Keratinocyte (primary cell): Measurements from ENCODE around the gene CSF3R. TPM values are rescaled to one million over a fixed set of nuclear protein-coding genes. Genes with fewer than 3 reads are reported as not detected.

ENCODE experiments used
- DNase-seq: peaks from one replicate; pipeline ENCODE4 v3.0.0-alpha.2; 2011; ENCODE audit warnings: low read depth, missing footprints, low spot score
- FAIRE-seq: peaks from 2 replicates; lab custom pipeline; 2011; peaks lifted over from hg19 to GRCh38; lab: Jason Lieb, UNC
- H2AFZ ChIP-seq: 2 replicates; pipeline ENCODE4 v1.6.0; 2012; ENCODE audit warnings: low read length, control low read depth, inconsistent platforms; ENCODE audit not compliant: control insufficient read depth
- H3K27ac ChIP-seq: 2 replicates; pipeline ENCODE4 v1.5.1; 2011; ENCODE audit warnings: low read length; ENCODE audit not compliant: control insufficient read depth, insufficient read depth
- H3K27me3 ChIP-seq: 3 replicates; pipeline ENCODE4 v1.6.0; 2011; ENCODE audit warnings: low read length; ENCODE audit not compliant: control insufficient read depth, insufficient read depth; ENCODE audit errors: extremely low read depth
- H3K36me3 ChIP-seq, 2 experiments: 2 replicates in 1 of 2; 3 replicates in 1 of 2; pipeline ENCODE4 v1.5.1; 2011; ENCODE audit warnings: low read length in 2 of 2, mild to moderate bottlenecking in 1 of 2; ENCODE audit not compliant: control insufficient read depth in 2 of 2, insufficient read depth in 2 of 2; ENCODE audit errors: extremely low read depth in 1 of 2
- H3K4me1 ChIP-seq: 3 replicates; pipeline ENCODE4 v1.5.1; 2011; ENCODE audit warnings: low read length; ENCODE audit not compliant: control insufficient read depth, insufficient read depth; ENCODE audit errors: extremely low read depth
- H3K4me2 ChIP-seq: 3 replicates; pipeline ENCODE4 v1.6.0; 2011; ENCODE audit warnings: low read depth, low read length; ENCODE audit not compliant: control insufficient read depth, insufficient read depth; ENCODE audit errors: extremely low read depth
- H3K4me3 ChIP-seq, 3 experiments: fragments of 200-600 bp in 1 of 3; sonication (generic) in 1 of 3; 2 replicates in 2 of 3; 3 replicates in 1 of 3; pipeline ENCODE4 v1.5.1; 2011 to 2016; ENCODE audit warnings: low read length in 3 of 3, mild to moderate bottlenecking in 3 of 3, control low read depth in 2 of 3, inconsistent platforms in 1 of 3, low read depth in 1 of 3, mixed read lengths in 1 of 3, mixed run types in 1 of 3, moderate library complexity in 1 of 3; ENCODE audit not compliant: control insufficient read depth in 2 of 3, insufficient read depth in 2 of 3; ENCODE audit errors: extremely low read depth in 1 of 3
- H3K79me2 ChIP-seq: 2 replicates; pipeline ENCODE4 v1.6.0; 2012; ENCODE audit warnings: low read length; ENCODE audit not compliant: control insufficient read depth, insufficient read depth
- H3K9ac ChIP-seq: 3 replicates; pipeline ENCODE4 v1.6.0; 2011; ENCODE audit warnings: low read length; ENCODE audit not compliant: control insufficient read depth, insufficient read depth; ENCODE audit errors: extremely low read depth
- H3K9me1 ChIP-seq: 3 replicates; pipeline ENCODE4 v1.6.0; 2011; ENCODE audit warnings: low read length; ENCODE audit not compliant: control insufficient read depth, insufficient read depth; ENCODE audit errors: extremely low read depth
- H3K9me3 ChIP-seq: 2 replicates; pipeline ENCODE4 v1.5.1; 2012; ENCODE audit warnings: low read depth, low read length; ENCODE audit not compliant: control insufficient read depth
- H4K20me1 ChIP-seq: 3 replicates; pipeline ENCODE4 v1.6.0; 2011; ENCODE audit warnings: low read length; ENCODE audit not compliant: control insufficient read depth, insufficient read depth; ENCODE audit errors: extremely low read depth
- EZH2 ChIP-seq: IDR thresholded peaks from one replicate; pipeline ENCODE4 v1.6.1; 2012; ENCODE audit warnings: inconsistent platforms, mild to moderate bottlenecking, low read length, moderate library complexity
- dilution Hi-C: fragments of 300-500 bp; cut with MboI; formaldehyde crosslinking; loops from one replicate; pipeline ENCODE4 v1.7.0; 2020; ENCODE audit warnings: low sequenced_read_pairs; ENCODE audit not compliant: extremely low pct_ligation_motif_present
- polyA plus RNA-seq, 5 experiments: library from polyadenylated mRNA; depleted of rRNA in 3 of 5; stranded (reverse) in 3 of 5; stranded (forward) in 1 of 5; unstranded in 1 of 5; fragments of >200 nt; gene quantifications; 1 replicate in 1 of 5; 2 replicates in 3 of 5; 3 replicates in 1 of 5; pipeline versions ENCODE4 v1.2.1 to v1.2.3, GENCODE V29; 2011 to 2012; ENCODE audit warnings: missing spikeins in 2 of 5, low read depth in 1 of 5, low replicate concordance in 1 of 5
- TF ChIP-seq, protein P1 (sequence below), 3 experiments: IDR thresholded peaks in 1 of 3; conservative IDR thresholded peaks in 1 of 3; optimal IDR thresholded peaks in 1 of 3; 2 replicates in 2 of 3; 3 replicates in 1 of 3; pipeline versions ENCODE3 to v1.5.1; 2011; ENCODE audit warnings: low read length in 3 of 3, mild to moderate bottlenecking in 3 of 3, moderate library complexity in 2 of 3, control low read depth in 1 of 3, inconsistent platforms in 1 of 3; ENCODE audit not compliant: insufficient read depth in 2 of 3; ENCODE audit errors: extremely low read depth in 1 of 3

CSF3R gene
- polyA plus RNA-seq, 1 donor (not counting 4 experiments of a cell fraction or from before 2014, with no cell fraction given) = not detected

DNA sequence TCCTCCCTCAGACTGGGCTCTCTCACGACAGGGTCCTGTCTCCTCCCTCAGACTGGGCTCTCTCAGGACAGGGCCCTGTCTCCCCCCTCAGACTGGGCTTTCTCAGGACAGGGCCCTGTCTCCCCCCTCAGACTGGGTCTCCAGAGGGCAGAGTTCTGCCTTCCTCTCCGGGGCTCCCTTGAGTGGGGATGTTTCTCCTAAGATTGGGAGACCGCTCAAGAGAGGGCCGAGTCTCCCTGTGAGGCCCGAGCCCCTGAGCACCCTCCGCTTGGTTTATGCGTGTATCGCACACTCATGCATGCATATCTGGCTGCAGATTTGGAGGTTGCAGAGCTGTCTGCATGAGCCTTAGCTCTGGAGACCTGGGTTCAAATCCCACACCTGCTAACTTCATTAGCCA lies 39.3 kb upstream of the CSF3R start:
- Histone ChIP-seq H3K36me3 (no peaks in the 10 kb centered on the region), H3K79me2 (no peaks in the 10 kb centered on the region), H3K9me1 (no peaks in the 10 kb centered on the region), H3K9me3 (no peaks in the 10 kb centered on the region), H2AFZ (no peak overlapping the region), H4K20me1 (peaks cover 2% of the 10 kb centered on the region), H3K27me3 (no peaks in the 10 kb centered on the region), H3K27ac (no peak overlapping the region), H3K9ac (no peak overlapping the region), H3K4me1 (no peaks in the 10 kb centered on the region), H3K4me3 (no peak overlapping the region), H3K4me2 (no peak overlapping the region)
- no peak for FAIRE-seq
- TF ChIP-seq, protein P1, sequence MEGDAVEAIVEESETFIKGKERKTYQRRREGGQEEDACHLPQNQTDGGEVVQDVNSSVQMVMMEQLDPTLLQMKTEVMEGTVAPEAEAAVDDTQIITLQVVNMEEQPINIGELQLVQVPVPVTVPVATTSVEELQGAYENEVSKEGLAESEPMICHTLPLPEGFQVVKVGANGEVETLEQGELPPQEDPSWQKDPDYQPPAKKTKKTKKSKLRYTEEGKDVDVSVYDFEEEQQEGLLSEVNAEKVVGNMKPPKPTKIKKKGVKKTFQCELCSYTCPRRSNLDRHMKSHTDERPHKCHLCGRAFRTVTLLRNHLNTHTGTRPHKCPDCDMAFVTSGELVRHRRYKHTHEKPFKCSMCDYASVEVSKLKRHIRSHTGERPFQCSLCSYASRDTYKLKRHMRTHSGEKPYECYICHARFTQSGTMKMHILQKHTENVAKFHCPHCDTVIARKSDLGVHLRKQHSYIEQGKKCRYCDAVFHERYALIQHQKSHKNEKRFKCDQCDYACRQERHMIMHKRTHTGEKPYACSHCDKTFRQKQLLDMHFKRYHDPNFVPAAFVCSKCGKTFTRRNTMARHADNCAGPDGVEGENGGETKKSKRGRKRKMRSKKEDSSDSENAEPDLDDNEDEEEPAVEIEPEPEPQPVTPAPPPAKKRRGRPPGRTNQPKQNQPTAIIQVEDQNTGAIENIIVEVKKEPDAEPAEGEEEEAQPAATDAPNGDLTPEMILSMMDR (optimal IDR thresholded peaks at IDR 0.05 in 1 of 3, IDR thresholded peaks at IDR 0.05 in 1 of 3, conservative IDR thresholded peaks at IDR 0.05 in 1 of 3; ENCODE audit: extremely low read depth in 1 of 3, insufficient read depth in 2 of 3, low read length in 3 of 3) = no peak
- TF ChIP-seq EZH2 = no peak
- dilution Hi-C loops = no loop called here
- DNase-seq = no peak

DNA sequence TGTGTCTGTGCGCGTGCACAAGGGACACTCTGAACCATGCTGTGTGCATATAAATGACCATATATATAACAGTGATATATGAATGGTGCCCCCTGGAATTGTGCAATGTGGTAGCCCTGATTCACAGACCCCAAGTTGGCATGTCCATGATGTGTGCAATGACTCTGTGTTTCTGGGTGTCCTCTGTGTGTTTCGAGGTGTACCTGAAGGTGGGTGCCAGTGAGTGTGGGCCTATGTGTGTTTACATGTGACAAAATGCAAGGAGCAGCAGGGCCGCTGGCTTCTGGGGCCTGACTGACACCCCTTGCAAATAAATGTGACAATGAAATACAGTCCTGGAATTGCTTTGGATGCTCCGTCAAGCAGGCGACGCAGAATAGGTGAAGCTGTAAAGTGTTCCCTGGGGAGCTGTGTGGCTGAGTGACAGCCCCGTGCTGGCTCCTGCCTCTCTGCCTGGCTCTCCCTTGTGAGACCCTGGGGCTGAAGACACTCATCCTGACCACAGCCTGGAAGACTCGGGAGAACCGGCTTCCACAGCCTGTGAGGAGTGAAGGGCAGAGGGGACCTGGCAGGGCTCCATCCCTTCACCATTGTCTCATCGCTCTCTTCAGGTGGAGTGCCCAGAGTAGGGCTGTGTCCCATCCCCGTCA lies 38.2 kb upstream of the CSF3R start:
- TF ChIP-seq, protein P1 (optimal IDR thresholded peaks at IDR 0.05 in 1 of 3, IDR thresholded peaks at IDR 0.05 in 1 of 3, conservative IDR thresholded peaks at IDR 0.05 in 1 of 3; ENCODE audit: extremely low read depth in 1 of 3, insufficient read depth in 2 of 3, low read length in 3 of 3) = no peak
- no peak for TF ChIP-seq EZH2
- Histone ChIP-seq H4K20me1 (peaks cover 2% of the 10 kb centered on the region), H3K4me1 (no peaks in the 10 kb centered on the region), H3K4me2 (no peak overlapping the region), H3K9ac (no peak overlapping the region), H3K36me3 (no peaks in the 10 kb centered on the region), H3K9me1 (no peaks in the 10 kb centered on the region), H3K4me3 (no peak overlapping the region), H2AFZ (no peak overlapping the region), H3K79me2 (no peaks in the 10 kb centered on the region), H3K9me3 (no peaks in the 10 kb centered on the region), H3K27me3 (no peaks in the 10 kb centered on the region), H3K27ac (no peak overlapping the region)
- dilution Hi-C loops = no loop called here
- DNase-seq (no peak), FAIRE-seq (no peak)
